GM19455 (cell line): ENCODE results near the gene HES2.
"Not testable (repeated sequence)": the region's sequence is repeated elsewhere in the genome, so short reads cannot be mapped to it uniquely, and the experiment has no call there.

Experiments used
- ATAC-seq: cut with Tn5 transposase; IDR thresholded peaks from one replicate; pipeline ENCODE4 v1.9.1; 2021; ENCODE audit not compliant: unreplicated experiment

Gene HES2, protein sequence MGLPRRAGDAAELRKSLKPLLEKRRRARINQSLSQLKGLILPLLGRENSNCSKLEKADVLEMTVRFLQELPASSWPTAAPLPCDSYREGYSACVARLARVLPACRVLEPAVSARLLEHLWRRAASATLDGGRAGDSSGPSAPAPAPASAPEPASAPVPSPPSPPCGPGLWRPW

DNA sequence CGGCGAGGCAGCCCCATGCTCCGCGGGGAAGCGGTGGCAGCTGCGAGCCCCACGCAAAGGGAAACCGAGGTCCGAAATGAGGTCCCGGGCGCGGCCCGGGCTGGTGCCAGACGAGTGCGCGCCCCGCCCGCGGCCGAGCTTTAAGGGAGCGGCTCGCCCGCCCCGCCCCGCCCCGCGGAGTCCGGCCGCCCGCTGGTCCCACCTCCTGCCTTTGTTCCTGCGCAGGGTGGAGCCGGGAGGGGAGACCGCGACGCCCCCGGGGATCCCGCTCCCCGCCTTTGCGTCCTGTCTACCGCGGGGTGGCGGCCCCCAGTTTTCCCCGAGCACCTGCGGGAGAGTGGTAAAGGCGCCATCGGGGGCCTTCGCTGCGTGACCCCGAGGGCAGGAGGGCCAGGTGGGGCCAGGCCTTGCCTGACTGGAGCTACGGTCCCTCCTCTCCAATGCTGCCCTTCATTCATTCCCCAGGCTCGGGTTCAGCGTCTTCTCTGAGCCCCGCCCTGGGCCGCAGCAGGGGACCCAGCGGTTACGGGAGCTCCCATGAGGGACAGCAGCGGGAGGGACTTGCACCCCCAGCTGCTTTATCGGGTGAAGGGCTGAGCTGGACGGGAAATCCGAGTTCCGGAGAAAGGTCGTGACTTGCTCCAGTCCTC, at the start of gene HES2:
Gene HES2 (minus strand): TSS at position 116 of the 650 bp plus-strand sequence. CDS start 99 bp downstream, at position 17.
- no peak for ATAC-seq

DNA sequence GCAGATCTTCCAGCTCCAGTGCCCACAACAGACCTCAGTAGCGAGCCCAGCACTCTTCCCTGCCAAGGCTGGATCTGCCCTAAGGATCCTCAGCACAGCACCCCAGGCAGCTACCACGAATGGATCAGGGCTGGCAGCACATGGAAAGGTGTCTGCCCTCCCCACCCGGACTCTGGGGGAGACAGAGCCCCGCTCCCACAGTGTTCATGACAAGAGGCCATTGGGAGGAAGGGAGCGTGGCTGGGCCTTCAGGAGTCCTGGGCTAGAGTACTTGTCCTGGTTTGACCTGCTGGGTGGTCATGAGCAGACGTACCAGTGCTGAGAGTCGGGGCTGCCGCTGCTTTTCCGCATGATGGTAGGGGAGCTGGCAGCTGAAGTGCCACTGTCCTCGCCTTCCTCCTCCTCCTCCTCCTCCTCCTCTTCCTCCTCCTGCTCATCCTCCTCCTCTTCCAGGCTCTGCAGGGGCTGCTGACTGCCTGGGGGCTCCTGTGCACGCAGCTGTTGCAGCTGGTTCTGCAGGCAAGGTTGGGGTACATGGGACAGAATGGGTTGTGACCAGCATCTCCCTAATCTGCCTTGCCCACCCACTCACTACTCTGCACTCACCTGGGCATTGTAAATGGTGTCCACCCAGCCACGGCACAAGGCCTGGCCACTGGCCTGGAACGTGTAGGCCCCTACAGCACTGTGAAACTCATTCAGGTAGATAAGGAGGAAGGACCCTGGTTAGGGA, 49.2 kb upstream of the HES2 start:
- no peak for ATAC-seq

DNA sequence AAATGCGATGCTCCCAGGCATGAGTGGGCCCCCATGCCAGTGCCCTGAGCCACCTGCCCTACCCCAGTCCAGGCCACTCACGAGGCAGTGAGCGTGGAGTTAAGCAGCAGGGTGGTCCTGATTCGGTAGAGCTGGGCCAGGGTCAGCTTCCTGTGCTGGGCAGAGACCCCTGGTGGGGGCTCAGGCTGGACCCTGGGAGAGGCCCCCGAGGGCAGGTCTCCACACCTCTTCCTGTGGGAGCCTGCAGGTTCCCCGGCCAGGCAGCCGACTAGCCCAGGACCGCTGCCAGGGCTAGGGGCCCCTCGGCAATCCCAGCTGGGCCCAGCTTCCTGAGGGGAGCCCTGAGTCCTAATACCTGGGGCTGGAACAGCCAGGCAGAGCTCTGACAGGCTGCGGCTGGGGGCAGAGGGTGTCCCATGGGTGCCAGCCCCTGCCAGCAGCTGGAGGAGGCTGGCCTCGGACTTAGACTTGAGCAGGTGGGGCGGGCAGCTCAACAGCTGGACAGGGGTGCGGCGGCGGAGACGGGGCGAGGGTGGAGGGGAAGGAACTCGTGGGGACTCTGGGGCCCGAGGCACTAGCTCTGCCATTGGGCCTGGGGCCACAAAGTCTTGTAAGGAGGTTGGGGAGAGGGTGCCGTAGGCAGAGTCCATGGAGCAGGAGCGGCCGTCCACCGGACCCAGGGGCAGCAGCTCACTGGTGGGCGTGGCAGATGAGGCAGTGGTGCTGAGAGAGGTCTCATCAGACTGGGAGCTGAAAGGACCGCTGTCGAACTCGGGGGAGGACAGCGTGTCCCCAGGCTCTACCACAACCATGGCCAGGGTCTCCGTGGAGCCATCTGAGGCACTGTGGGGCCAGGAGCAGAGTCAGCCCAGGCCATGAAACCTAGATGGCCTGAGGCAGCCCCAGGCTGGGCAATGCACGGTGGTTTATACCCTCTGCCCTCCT, 48.3 kb upstream of the HES2 start:
- no peak for ATAC-seq

DNA sequence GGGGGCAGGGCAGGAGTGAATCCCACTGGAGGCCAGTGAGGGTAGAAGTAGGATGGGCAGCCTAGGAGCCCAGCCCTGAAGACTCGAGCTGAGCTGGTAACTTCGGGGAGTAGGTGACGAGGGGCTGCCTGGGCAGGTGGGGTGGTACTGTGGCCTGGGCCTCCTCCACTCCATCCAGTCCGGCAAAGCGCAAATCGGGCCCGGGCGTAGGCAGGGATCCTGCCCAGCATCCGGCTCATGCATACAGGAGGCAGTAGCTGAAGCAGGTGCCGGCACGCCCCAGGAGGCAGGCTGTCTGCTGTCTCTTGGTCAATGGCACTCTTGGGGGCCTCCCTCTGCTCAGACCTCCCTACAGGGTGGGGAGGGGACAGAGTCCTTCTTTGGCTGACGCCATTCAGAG, 47.5 kb upstream of the HES2 start:
- no peak for ATAC-seq

DNA sequence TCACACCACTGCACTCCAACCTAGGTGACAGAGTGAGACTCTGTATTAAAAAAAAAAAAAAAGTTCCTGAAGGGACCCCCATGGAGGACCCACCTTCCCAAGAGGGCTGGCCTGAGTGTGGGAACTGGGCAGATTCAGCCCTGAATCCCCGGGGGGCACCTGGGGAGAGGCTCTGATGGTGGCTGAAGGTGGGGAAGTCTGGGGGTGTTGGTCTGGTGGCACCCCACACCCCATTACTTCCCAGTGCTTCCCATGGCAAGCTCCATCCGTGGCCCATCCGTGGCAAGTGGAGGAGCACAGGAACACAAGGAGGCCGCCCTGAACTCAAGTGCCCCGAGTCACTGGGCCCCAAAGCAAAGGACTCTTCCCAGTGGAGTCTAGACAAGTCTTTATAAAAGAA, 47.0 kb upstream of the HES2 start:
- ATAC-seq = no peak

DNA sequence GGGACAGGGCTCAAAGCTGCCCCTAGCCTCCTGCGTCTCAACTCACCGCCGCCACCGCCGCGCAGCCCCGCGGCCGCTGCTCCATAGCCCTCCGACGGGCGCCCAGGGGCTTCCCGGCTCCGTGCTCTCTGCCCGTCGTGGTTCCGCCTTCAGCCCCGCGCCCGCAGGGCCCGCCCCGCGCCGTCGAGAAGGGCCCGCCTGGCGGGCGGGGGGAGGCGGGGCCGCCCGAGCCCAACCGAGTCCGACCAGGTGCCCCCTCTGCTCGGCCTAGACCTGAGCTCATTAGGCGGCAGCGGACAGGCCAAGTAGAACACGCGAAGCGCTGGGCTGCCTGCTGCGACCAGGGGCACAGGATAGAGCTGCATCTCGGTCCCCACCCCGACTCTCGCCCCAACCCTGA, 46.3 kb upstream of the HES2 start, which contains the start of gene TNFRSF25:
Gene TNFRSF25 (minus strand): TSS at position 151 of the 400 bp plus-strand sequence. CDS start 66 bp downstream, at position 85.
- no peak for ATAC-seq

DNA sequence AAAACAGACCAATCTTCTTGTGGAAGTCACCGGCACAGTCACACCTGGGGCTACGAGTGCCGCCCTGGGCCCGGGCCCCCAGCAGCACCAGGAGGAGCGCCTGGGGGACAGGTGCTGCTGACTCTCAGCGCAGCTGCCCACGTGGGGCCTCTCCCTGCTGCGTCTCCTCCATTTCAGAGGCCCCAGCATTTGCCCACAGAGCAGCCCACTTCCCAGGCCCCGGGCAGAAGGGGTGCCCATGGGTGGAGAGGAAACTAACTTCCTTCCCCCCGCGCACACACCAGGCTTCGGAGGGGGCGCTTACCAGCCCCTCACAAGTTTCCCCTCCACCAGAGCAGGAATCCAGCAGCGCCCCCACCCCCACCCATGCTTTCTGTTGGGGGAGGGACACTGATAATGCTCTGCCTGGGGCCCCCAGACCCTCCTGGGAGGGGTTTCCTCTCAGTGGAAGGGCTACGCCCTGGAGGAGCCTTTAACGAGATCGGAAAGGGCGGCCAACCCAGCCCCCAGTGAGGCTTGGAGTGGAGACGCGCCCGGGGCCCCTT, 45.8 kb upstream of the HES2 start:
- ATAC-seq = no peak

DNA sequence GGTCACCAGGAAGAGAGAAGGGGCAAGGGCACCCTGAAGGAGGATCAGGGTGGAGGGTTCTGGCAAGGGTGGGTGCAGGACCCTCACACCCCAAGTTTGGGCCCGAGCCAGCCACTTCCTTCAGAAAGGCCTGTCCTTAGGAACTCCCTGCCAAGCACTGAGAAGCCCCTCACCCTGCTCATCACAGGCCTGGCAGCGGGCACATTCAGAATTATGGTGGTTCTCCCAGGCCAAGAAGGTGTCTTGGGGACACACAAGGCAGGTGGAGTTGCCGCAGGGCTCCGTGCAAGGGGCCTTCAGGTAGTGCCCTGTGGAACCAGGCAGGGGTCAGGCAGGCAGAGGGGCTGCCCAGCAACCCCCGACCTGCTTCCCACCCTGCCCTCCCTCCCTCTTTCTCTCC, 45.2 kb upstream of the HES2 start:
- ATAC-seq = no peak

DNA sequence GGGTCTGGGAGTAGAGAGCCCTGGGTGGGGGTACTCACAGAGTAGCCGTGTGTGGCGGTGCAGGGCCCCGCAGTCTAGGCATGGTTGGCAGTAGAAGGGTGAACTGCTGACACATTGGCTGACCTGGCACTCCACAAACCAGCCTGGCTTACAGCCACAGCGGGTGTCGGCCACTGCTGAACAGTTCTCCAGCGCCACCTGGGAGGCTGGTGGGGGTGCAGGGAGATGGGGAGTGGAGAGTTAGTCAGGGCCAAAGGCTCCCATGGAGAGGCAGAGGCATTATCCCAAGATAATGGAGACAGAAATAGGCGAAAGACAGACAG, 44.8 kb upstream of the HES2 start:
- ATAC-seq = no peak

DNA sequence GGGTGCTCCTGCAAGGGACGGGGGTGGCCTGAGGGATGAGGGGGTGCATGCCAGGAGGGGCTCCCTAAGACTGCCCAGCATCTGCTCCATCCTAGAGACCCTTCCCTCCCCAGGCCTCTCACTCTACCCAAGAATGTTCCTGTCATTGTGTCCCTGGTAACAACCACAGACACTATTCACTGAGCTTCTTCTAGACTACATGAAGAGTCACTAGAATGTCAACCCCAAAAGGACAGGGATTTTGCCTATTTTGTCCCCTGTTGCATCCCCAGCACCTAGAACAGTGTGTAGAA, 43.3 kb upstream of the HES2 start:
- no peak for ATAC-seq

DNA sequence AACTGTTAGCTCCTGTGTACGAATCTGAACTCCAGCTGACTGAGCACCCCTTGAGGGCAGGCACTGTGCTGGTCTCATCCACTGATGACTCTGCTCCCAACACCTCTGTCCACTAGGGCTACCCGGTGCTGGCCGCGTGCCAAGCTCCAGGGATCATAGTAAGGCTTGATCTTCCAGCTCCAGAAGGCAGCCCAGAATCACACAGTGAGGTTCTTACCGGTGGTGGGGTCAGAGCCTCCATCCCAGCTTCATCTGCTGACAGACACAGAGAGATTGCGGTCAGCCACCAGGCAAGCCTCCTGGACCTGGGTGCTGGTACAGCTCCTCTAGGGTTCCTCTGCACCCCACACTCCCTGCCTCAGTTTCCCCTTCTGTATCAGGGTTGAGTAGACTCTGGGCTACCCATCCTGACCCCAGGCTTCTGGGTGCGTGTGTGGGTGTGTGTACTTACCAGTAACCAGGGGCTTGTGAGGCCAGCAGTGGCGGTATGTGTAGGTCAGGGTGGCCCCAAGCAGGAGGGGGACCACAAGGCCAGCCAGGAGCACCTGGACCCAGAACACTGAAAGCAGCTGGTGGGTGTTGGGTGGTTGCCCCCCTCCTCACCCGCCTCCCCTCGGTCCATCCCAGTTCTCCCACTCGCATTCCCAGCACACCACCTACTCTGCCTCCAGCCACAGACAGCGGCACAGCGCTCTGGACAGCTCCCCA, 42.8 kb upstream of the HES2 start:
- no peak for ATAC-seq

DNA sequence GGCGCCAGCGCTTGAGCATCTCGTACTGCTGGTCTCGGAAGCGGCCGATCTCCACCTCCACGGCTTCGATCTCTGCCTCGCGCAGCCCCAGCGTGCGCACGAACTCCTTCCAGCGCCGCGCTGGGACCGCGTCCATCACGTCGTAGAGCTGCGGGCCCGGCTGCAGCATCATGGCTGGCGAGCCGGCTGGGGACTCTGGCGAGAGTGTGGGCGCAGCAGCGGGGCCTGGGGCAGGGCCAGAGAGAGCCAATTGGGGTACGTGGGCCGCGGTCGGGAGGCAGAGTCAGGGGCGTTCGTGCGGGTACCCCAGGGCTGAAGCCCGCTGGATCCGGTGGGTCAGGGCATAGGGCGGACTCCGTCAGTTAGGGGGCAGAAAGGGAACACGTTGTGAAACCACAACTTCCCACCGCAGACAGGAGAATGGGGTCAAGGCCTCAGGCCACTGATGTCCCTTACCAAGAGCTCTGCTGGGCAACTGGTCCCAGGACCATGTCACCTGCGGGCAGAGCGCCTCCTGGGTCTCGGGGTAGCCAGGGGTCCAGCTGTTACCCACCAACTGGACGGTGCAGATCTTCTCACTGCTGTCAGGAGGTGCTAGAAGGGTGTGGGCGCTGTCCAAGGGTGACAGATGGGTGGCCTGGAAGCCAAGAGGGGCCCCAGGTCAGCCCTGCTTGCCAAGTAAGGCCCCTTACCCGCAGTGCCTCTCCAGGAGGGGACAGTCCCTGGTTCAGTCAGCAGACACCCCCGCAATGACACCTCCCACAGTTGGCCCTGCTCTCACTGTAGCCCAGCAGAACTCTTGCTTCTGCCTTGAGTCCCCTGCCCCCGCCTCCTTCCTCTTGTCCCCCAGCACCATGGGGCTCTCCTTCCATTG, 42.1 kb upstream of the HES2 start:
- no peak for ATAC-seq

DNA sequence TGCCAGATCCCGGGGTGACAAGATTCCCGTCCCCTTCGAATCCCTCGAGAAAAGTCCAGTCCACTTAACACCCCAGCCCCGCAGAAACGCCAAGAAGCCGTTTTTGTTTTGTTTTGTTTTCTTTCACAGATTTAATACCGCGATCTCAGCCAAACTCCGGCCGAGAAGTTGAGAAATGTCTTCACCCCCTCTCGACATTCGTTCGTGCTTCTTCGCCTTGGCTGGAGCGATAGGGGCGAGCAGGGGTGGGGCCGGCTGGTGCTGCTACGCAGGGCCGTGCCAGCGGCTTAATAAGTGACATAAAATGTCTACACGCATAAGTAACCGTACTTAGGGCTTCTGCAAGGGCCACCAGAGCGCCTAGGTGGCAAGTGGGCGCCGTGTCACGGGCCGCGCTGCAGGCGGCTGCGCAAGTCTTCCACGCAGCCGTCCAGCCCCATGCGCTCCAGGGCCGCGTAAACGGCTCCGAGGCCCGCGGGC, 41.4 kb upstream of the HES2 start:
- no peak for ATAC-seq

DNA sequence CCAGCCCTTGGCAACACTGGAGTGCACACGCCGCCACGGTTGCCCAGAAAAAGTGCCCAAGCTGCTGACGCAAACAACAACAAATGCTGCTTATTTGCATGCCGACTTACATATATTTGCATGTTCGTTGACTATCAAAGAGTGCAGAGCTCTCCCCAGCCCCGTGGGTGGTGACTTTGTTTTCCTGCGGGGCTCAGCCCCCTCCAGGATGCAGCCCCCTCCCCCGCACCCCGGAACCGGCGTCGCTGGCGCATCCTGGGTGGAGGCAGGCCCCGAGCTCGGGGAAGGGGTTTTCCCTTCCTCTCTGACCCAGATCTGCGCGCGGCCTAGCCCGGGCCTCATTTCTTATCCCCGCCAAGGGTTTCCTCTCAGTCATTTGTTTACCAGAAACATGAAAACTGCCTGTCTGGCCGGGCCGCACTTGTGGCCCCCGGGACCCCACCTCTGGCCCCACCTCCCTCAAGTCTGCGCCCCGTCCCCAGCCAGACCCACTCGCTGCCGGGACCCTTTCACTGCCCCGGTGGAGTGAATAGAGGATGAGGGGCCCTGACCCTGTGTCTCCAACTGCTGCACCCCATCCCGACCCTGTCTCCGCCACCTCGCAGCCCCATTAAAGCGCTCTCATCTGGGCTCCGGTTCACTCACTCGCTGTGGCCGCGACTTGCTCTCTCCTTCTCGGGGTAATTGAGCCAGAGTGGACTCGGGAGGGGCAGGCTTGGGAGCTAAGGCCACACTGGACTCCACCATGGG, 40.8 kb upstream of the HES2 start:
- ATAC-seq = no peak

DNA sequence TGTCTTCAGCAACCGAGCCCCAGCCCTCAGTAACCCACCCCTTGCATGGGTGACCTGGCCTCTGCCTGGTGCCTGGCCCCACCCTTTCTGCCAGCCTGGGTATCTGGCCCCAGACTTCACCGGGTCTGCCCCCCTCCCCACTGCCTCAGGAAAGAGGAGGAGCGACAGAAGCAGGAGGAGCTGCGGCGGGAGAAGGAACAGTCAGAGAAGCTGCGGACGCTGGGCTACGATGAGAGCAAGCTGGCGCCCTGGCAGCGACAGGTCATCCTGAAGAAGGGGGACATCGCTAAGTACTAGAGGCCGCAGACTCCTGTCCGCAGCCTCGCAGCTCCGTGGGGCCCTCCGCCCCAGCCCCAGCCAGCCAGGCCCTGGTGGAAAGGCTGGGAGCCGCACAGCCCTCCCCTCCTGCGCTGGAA, 40.1 kb upstream of the HES2 start:
- ATAC-seq = no peak

DNA sequence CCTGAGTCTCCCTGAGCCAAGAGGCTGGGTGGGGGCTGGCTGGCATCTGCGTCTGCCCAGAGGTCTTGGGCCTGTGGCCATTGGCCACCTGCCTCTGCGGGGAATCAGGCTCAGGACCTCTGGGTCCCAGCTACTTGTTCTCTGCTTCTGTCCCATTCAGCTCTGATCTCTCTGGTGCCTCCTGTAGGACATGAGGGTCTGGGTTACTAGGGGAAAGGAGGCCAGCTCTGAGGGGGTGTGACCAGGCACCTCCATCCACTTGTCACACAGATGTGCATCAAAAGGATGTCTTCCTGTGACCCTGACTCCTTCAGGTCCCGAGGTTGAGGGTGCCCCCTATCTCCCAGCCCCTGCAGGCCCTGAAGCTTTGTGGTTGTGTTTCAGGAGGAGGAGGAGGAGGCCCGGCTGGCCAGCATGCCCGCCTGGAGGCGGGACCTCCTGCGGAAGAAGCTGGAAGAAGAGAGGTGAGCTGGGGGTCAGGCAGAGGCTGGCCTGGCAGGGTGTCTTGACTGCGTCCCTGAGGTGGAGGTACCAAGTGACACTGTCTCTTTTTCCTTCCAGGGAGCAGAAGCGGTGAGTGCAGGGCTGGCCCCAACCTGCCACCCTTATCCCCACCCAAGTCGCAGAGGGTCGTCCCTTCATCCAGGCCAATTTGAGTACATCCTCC, 37.2 kb upstream of the HES2 start:
- no peak for ATAC-seq

DNA sequence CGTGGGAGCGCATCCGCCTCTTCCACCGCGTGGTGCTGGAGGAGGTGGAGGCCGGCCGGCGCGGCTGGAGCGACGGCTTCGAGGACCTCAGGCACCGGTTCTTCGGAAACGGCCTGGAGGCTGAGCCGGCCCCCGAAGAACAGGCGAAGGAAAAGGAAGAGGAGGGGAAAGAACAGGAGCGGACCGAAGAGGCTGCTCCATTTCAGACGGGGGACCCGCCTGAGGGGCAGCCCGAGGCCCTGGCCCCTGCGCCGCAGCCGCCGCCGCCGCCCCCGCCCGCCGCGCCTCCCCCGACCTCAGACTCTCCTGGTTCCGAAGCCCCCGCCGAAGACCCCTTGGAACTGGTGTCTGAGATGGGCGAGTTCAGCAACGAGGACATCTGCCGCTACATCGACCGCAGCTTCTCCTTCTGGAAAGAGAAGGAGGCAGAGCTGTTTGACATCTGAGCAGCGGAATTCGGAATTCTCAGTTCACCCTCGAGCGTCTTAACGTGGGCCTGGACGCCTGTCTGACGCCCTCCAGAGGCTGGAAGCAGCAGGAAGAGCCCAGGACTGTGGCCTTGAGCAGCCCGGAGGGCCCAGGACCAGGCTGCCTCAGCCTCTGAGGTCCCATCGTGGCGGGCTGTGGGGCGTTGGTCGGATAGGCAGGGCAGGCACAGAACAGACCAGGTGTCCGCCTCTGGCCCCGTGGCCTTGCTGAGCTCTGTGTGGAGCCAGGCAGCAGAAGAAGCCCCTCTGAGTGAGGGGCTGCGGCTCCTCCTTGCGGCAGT, 36.2 kb upstream of the HES2 start:
- ATAC-seq = not testable (repeated sequence)
